ENCODE results near the gene HK2.

DNA sequence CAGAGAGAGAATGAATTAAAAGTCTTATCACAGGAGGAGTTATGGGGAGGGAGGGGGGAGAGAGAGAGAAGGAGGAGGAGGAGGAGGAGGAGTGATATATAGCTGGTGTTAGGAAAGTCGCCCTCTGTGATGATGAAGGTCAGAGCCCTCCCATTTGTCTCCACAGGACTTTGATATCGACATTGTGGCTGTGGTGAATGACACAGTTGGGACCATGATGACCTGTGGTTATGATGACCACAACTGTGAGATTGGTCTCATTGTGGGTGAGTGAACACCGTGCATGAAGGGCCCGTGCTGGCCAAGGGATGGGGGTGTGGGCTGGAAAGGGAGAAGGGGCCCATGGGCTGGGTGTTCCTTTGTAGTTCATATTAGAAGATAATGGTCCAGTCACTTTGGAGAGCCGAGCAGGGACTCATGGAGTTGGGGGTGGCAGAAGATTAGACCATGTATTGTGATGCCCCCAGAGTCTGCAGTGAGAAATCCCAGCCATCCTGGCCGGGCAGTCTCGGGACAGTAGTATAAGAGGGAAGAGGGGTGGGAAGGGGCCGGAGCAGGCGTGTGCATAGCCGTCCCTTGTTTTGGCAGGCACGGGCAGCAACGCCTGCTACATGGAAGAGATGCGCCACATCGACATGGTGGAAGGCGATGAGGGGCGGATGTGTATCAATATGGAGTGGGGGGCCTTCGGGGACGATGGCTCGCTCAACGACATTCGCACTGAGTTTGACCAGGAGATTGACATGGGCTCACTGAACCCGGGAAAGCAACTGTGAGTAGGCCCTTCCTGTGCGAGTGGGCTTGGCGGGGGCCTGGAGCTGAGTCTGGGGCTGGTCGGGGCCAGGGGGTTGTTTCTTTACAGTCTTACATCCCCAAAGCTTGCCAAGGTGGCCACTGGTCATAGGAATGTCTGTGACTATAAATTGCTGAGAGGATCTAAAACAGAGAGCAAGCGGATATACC is 40.0 kb downstream of the HK2 start:
- TF ChIP-seq EZH2phosphoT487 (IDR thresholded peaks at IDR 0.05; ENCODE audit: insufficient read depth, low read depth) = no peak
- no peak for TF ChIP-seq EZH2 (IDR thresholded peaks at IDR 0.05; ENCODE audit: insufficient read depth, poor library complexity, severe bottlenecking)

Measured in GM23248 (cell line).